HepG2 (cell line): ENCODE results near the gene VPS25. TPM values are rescaled to one million over a fixed set of nuclear protein-coding genes. Genes with fewer than 3 reads are reported as not detected.

Experiments
- CEBPB ChIP-seq: IDR thresholded peaks from 2 replicates; pipeline ENCODE4 v1.6.1; 2011; ENCODE audit warnings: low read depth, low read length, improper control_type of control experiment, borderline replicate concordance
- FOXC1 ChIP-seq: sonication (generic); formaldehyde crosslinking; IDR thresholded peaks from 2 replicates; pipeline ENCODE4 v1.8.0; 2022; ENCODE audit warnings: mild to moderate bottlenecking, missing genetic modification reagents, borderline replicate concordance
- KMT2B ChIP-seq: IDR thresholded peaks from 2 replicates; pipeline ENCODE4 v1.6.1; 2016; ENCODE audit warnings: missing genetic modification reagents, missing compliant biosample characterization
- MLXIP ChIP-seq: sonication (generic); formaldehyde crosslinking; IDR thresholded peaks from 2 replicates; pipeline ENCODE4 v1.9.0; 2021; ENCODE audit warnings: missing genetic modification reagents, borderline replicate concordance
- MTF2 ChIP-seq: sonication (generic); formaldehyde crosslinking; IDR thresholded peaks from 2 replicates; pipeline ENCODE4 v1.5.0; 2020; ENCODE audit warnings: missing genetic modification reagents, borderline replicate concordance
- NBN ChIP-seq: fragments of 450-650 bp; conservative IDR thresholded peaks from 2 replicates; pipeline ENCODE4 v1.6.1; 2017
- NKX3-1 ChIP-seq: sonication (generic); formaldehyde crosslinking; IDR thresholded peaks from 2 replicates; pipeline ENCODE4 v1.5.0; 2020; ENCODE audit warnings: missing genetic modification reagents
- RFXAP ChIP-seq: sonication (generic); formaldehyde crosslinking; IDR thresholded peaks from 2 replicates; pipeline ENCODE4 v1.4.0; 2020; ENCODE audit warnings: missing genetic modification reagents, borderline replicate concordance
- SIN3B ChIP-seq: fragments of 150-350 bp; IDR thresholded peaks from 2 replicates; pipeline ENCODE4 v1.6.1; 2014; ENCODE audit warnings: low read length
- SMC3 ChIP-seq: IDR thresholded peaks from 2 replicates; pipeline ENCODE4 v1.6.1; 2011; ENCODE audit warnings: low read length, improper control_type of control experiment
- SP140L ChIP-seq: sonication (generic); formaldehyde crosslinking; IDR thresholded peaks from 2 replicates; pipeline ENCODE4 v1.4.0; 2020; ENCODE audit warnings: missing genetic modification reagents, borderline replicate concordance
- TOE1 ChIP-seq: sonication (generic); formaldehyde crosslinking; IDR thresholded peaks from 2 replicates; pipeline ENCODE4 v1.4.0; 2020; ENCODE audit warnings: mild to moderate bottlenecking, missing genetic modification reagents
- ZBTB33 ChIP-seq: sonication (generic); formaldehyde crosslinking; IDR thresholded peaks from 2 replicates; pipeline ENCODE4 v1.4.0; 2020; ENCODE audit warnings: missing genetic modification reagents
- ZNF180 ChIP-seq: sonication (generic); formaldehyde crosslinking; IDR thresholded peaks from 2 replicates; pipeline ENCODE4 v1.4.0; 2020; ENCODE audit warnings: low read depth, missing genetic modification reagents, borderline replicate concordance
- ZNF441 ChIP-seq: sonication (generic); formaldehyde crosslinking; IDR thresholded peaks from 2 replicates; pipeline ENCODE4 v1.7.0; 2021; ENCODE audit warnings: missing genetic modification reagents, borderline replicate concordance
- ZNF513 ChIP-seq: sonication (generic); formaldehyde crosslinking; conservative IDR thresholded peaks from 2 replicates; pipeline ENCODE4 v1.5.0; 2020; ENCODE audit warnings: missing genetic modification reagents
- ZNF609 ChIP-seq: sonication (generic); formaldehyde crosslinking; IDR thresholded peaks from 2 replicates; pipeline ENCODE4 v1.4.0; 2020; ENCODE audit warnings: mild to moderate bottlenecking, missing genetic modification reagents, borderline replicate concordance
- ZNF740 ChIP-seq: sonication (generic); formaldehyde crosslinking; IDR thresholded peaks from 2 replicates; pipeline ENCODE4 v1.4.0; 2020; ENCODE audit warnings: missing genetic modification reagents
- polyA plus RNA-seq, 8 experiments: library from polyadenylated mRNA; depleted of rRNA in 3 of 8; stranded (reverse) in 7 of 8; unstranded in 1 of 8; fragments of >200 nt; fragmentation: Illumina TruSeq in 4 of 8; extraction: Trizol in 4 of 8; gene quantifications; 2 replicates each; pipeline versions ENCODE4 v1.2.1 to v1.2.3, GENCODE V29; 2011 to 2016; ENCODE audit warnings: low read depth in 4 of 8, missing spikeins in 1 of 8, mixed read lengths in 1 of 8; ENCODE audit not compliant: insufficient read depth in 1 of 8
- total RNA-seq, 5 experiments: library from RNA; depleted of rRNA; stranded (reverse); fragments of >200 nt; fragmentation: Illumina TruSeq; extraction: Trizol; gene quantifications; 2 replicates each; pipeline ENCODE4 v1.2.3, GENCODE V29; 2016; ENCODE audit warnings: low read depth in 1 of 5

The VPS25 gene
- total and polyA plus RNA-seq, 2 of the 13 experiments (the other 11 are each of a cell fraction or from before 2014, with no cell fraction given), result 161 to 249 TPM

- no peak for TF ChIP-seq NBN
- TF ChIP-seq MTF2 (CRISPR knock-in tag), result no peak
- TF ChIP-seq SMC3, result no peak
- no peak for TF ChIP-seq NKX3-1 (CRISPR knock-in tag)
- no peak for TF ChIP-seq ZBTB33 (CRISPR knock-in tag)
- no peak for TF ChIP-seq RFXAP (CRISPR knock-in tag)
- TF ChIP-seq ZNF609 (CRISPR knock-in tag), result no peak
- TF ChIP-seq MLXIP (CRISPR knock-in tag), result no peak
- no peak for TF ChIP-seq SIN3B
- no peak for TF ChIP-seq FOXC1 (CRISPR knock-in tag)
- no peak for TF ChIP-seq CEBPB
- TF ChIP-seq TOE1 (CRISPR knock-in tag), result no peak
- no peak for TF ChIP-seq SP140L
- 0 out of 2 replicates have a peak, but pooled peaks have one; percentile 50 for TF ChIP-seq ZNF441 (CRISPR knock-in tag)
- no peak for TF ChIP-seq ZNF513
- TF ChIP-seq KMT2B (CRISPR knock-in tag), result no peak
- TF ChIP-seq ZNF740 (CRISPR knock-in tag), result no peak
- no peak for TF ChIP-seq ZNF180 (CRISPR knock-in tag)
Observed at GRCh38 chr17:42803074-42803883, 30.0 kb downstream of the VPS25 start (continued).
